Measurements from ENCODE around the gene MAL. TPM values are rescaled to one million over a fixed set of nuclear protein-coding genes. Genes with fewer than 3 reads are reported as not detected.
"Not testable (repeated sequence)": the region's sequence is repeated elsewhere in the genome, so short reads cannot be mapped to it uniquely, and the experiment has no call there.

The MAL gene
- total and polyA plus RNA-seq, 2 of the 4 experiments (the other 2 are of a cell fraction): not detected

DNA sequence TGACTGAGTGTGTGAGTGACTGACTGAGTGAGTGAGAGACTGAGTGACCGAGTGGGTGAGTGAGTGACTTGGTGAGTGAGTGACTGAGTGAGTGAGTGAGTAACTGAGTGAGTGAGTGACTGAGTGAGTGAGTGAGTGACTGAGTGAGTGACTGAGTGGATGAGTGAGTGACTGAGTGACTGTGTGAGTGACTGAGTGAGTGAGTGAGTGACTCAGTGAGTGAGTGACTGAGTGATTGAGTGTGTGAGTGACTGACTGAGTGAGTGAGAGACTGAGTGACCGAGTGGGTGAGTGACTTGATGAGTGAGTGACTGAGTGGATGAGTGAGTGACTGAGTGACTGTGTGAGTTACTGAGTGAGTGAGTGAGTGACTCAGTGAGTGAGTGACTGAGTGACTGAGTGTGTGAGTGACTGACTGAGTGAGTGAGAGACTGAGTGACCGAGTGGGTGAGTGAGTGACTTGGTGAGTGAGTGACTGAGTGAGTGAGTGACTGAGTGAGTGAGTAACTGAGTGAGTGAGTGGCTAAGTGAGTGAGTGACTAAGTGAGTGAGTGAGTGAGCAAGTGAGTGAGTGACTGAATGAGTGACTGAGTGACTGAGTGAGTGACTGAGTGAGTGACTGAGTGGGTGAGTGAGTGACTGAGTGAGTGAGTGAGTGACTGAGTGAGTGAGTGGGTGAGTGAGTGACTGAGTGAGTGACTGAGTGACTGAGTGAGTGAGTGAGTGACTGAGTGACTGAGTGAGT is 12.5 kb downstream of the MAL start:
- ATAC-seq (ENCODE audit: low read depth); H2BK15ac ChIP-seq (ENCODE audit: low read depth, low read length); CTCF ChIA-PET; intact Hi-C loops (cut with micrococcal nuclease); POLR2A ChIA-PET (ENCODE audit: unreplicated experiment); H4K8ac ChIP-seq (ENCODE audit: low read depth in 2 of 2, low read length in 2 of 2); H4K20me1 ChIP-seq (ENCODE audit: insufficient read depth, low read length); H3K9me1 ChIP-seq (ENCODE audit: insufficient read depth, low read length); DNase-seq; H4K91ac ChIP-seq (ENCODE audit: insufficient read depth, low read depth, low read length); H3K36me3 ChIP-seq (ENCODE audit: control insufficient read depth, insufficient read depth, low read length); in situ Hi-C loops (cut with MboI; ENCODE audit: low sequenced_read_pairs); H3K23ac ChIP-seq (ENCODE audit: low read depth, low read length); H3K56ac ChIP-seq (ENCODE audit: extremely low read depth, insufficient read depth, low read length); H2AK5ac ChIP-seq (ENCODE audit: low read depth, low read length); H3K4ac ChIP-seq (ENCODE audit: low read depth, low read length); H2BK5ac ChIP-seq (ENCODE audit: low read depth, low read length, poor library complexity, severe bottlenecking); H3K4me1 ChIP-seq (ENCODE audit: control insufficient read depth, insufficient read depth, low read length); H2BK20ac ChIP-seq (ENCODE audit: low read depth, low read length); dilution Hi-C loops (cut with HindIII; ENCODE audit: low sequenced_read_pairs, unreplicated experiment); H2AK9ac ChIP-seq (replicated peaks; ENCODE audit: low read depth, low read length, poor library complexity); H3K79me1 ChIP-seq (ENCODE audit: low read depth in 1 of 2, low read length in 2 of 2); H3K27ac ChIP-seq (ENCODE audit: insufficient read depth, low read length); H2BK120ac ChIP-seq (ENCODE audit: low read depth, low read length); BruUV-seq (replicated peaks); H3K9me3 ChIP-seq (ENCODE audit: control insufficient read depth, insufficient read depth, low read length); H3K18ac ChIP-seq (ENCODE audit: low read depth, low read length); H3K4me3 ChIP-seq (ENCODE audit: insufficient read depth, low read depth, low read length); H3K14ac ChIP-seq (replicated peaks; ENCODE audit: low read depth, low read length); H2AFZ ChIP-seq (replicated peaks; ENCODE audit: low read length, poor library complexity); H3K9ac ChIP-seq (ENCODE audit: low read depth, low read length); H3K4me2 ChIP-seq (ENCODE audit: low read depth, low read length); H4K5ac ChIP-seq (ENCODE audit: low read depth, low read length): not testable (repeated sequence)
- WGBS, 2 experiments (ENCODE audit: extremely low coverage in 2 of 2, insufficient read length in 1 of 2): 68% methylated on average over 3 of the region's 3 CpGs; no CpG with 5 or more reads in 1 of the 2 experiments
- peaks cover 18% of the 10 kb centered on the region; the same call in 1 of the 2 replicates for H3K27me3 ChIP-seq (ENCODE audit: control insufficient read depth, insufficient read depth, low read length)

Data from IMR-90 (cell line).